Keratinocyte (primary cell): Measurements from ENCODE around the gene CEP164.

ENCODE experiments used
- CTCF ChIP-seq, 3 experiments: IDR thresholded peaks in 1 of 3; conservative IDR thresholded peaks in 1 of 3; optimal IDR thresholded peaks in 1 of 3; 2 replicates in 2 of 3; 3 replicates in 1 of 3; pipeline versions ENCODE3 to v1.5.1; 2011; ENCODE audit warnings: low read length in 3 of 3, mild to moderate bottlenecking in 3 of 3, moderate library complexity in 2 of 3, control low read depth in 1 of 3, inconsistent platforms in 1 of 3; ENCODE audit not compliant: insufficient read depth in 2 of 3; ENCODE audit errors: extremely low read depth in 1 of 3
- EZH2 ChIP-seq: IDR thresholded peaks from one replicate; pipeline ENCODE4 v1.6.1; 2012; ENCODE audit warnings: inconsistent platforms, mild to moderate bottlenecking, low read length, moderate library complexity

GRCh38 chr11:117442869-117443239, 115.2 kb downstream of the CEP164 start:
- no peak for TF ChIP-seq CTCF (optimal IDR thresholded peaks at IDR 0.05 in 1 of 3, IDR thresholded peaks at IDR 0.05 in 1 of 3, conservative IDR thresholded peaks at IDR 0.05 in 1 of 3; ENCODE audit: extremely low read depth in 1 of 3, insufficient read depth in 2 of 3, low read length in 3 of 3)
- no peak for TF ChIP-seq EZH2
